Measurements from ENCODE around the gene ERC2. TPM values are rescaled to one million over a fixed set of nuclear protein-coding genes. Genes with fewer than 3 reads are reported as not detected.
A peak's percentile ranks its signal among the peaks of the same experiment; 100 is the strongest.

Gene ERC2
- total RNA-seq, 4 donors from 2014 or later: 0.81 to 2.9 (median 1.6) TPM

- TF ChIP-seq POLR2AphosphoS5 (IDR thresholded peaks at IDR 0.05): no peak
- Histone ChIP-seq H3K36me3 (no peaks in the 10 kb centered on the region), H3K4me3 (no peak overlapping the region), H3K9me3 (no peaks in the 10 kb centered on the region), H3K27ac (no peak overlapping the region), H3K4me1 (peaks cover 0 to 20% (median 8%) of the 10 kb centered on the region in 3 donors), H3K27me3 (peaks cover 40% of the 10 kb centered on the region)
- WGBS, 2 donors (ENCODE audit: low coverage in 1 of 2): 77 to 92% methylated on average over 2 to 3 of the region's 3 CpGs
- no peak for ATAC-seq
Observed at GRCh38 chr3:56471771-56472170, 3.5 kb upstream of the ERC2 start.

DNA sequence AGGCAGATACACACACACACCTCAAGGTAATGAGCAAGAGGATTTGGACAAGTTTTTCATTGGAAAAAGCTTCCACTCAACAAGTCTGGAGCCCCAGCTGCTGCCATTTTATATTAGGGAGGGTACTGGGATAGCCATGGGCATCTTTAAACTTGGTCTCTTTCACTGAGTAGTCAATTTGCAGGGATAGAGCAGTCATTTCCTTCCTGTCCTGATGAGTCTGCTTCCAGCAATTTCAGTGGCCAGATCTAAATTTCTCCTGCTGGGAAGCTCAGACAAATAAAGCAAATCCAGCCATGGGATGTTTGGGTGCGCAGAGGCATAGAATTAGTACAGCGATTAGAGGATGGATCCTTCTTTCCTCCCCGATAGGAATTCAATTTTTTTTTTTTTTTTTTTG lies 874 bp upstream of the ERC2 start:
- H3K4me3 ChIP-seq: no peak overlapping the region

DNA sequence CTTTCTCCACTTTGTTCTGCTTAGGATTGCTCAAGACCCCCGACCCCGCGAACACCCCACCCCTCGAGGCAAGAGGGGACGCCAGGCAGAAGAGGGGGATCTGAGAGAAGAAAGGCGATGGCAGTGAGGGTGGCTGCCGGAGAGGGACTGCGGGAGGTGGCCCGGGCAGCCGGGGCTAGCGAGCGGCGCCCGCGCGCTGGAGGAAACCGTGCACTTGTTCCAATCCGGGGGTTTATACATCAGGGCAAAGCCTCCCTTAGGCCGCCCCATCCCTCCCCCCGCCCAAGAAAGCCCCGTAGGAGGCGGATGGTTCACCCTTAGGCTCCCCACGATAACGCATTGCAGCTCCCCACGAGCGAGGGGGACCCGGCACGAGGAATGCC lies 475 bp downstream of the ERC2 start:
- no peak for ATAC-seq
- Histone ChIP-seq H3K4me1 (peaks cover 0 to 21% (median 8%) of the 10 kb centered on the region in 3 donors), H3K4me3 (peak overlapping the region; percentile 42 to 55), H3K36me3 (no peaks in the 10 kb centered on the region), H3K9me3 (no peaks in the 10 kb centered on the region), H3K27me3 (peaks cover 69% of the 10 kb centered on the region), H3K27ac (no peak overlapping the region)
- WGBS, 2 donors (ENCODE audit: low coverage in 1 of 2): no CpG with 5 or more reads among the region's 28 CpGs
- TF ChIP-seq, protein P1, sequence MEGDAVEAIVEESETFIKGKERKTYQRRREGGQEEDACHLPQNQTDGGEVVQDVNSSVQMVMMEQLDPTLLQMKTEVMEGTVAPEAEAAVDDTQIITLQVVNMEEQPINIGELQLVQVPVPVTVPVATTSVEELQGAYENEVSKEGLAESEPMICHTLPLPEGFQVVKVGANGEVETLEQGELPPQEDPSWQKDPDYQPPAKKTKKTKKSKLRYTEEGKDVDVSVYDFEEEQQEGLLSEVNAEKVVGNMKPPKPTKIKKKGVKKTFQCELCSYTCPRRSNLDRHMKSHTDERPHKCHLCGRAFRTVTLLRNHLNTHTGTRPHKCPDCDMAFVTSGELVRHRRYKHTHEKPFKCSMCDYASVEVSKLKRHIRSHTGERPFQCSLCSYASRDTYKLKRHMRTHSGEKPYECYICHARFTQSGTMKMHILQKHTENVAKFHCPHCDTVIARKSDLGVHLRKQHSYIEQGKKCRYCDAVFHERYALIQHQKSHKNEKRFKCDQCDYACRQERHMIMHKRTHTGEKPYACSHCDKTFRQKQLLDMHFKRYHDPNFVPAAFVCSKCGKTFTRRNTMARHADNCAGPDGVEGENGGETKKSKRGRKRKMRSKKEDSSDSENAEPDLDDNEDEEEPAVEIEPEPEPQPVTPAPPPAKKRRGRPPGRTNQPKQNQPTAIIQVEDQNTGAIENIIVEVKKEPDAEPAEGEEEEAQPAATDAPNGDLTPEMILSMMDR (IDR thresholded peaks at IDR 0.05): no peak
- no peak for TF ChIP-seq POLR2AphosphoS5 (IDR thresholded peaks at IDR 0.05)
- TF ChIP-seq POLR2A (IDR thresholded peaks at IDR 0.05): no peak
- TF ChIP-seq EP300 (IDR thresholded peaks at IDR 0.05): no peak

More for the DNA sequence above, 874 bp upstream of the ERC2 start:
- WGBS, 2 donors (ENCODE audit: low coverage in 1 of 2): 88% methylated on average over 3 of the region's 3 CpGs; no CpG with 5 or more reads in 1 of the 2 donors
- Histone ChIP-seq H3K36me3 (no peaks in the 10 kb centered on the region), H3K4me1 (peaks cover 0 to 21% (median 8%) of the 10 kb centered on the region in 3 donors), H3K27ac (no peak overlapping the region), H3K9me3 (no peaks in the 10 kb centered on the region), H3K27me3 (peaks cover 59% of the 10 kb centered on the region)
- ATAC-seq: no peak
- TF ChIP-seq, protein P1 (IDR thresholded peaks at IDR 0.05): no peak
- TF ChIP-seq POLR2A (IDR thresholded peaks at IDR 0.05) (no peak), POLR2AphosphoS5 (IDR thresholded peaks at IDR 0.05) (no peak), EP300 (IDR thresholded peaks at IDR 0.05) (no peak)

- peak overlapping the region; percentile 11 to 55 for H3K4me3 ChIP-seq
- WGBS, 2 donors (ENCODE audit: low coverage in 1 of 2): 3 to 4% methylated on average over 5 to 14 of the region's 14 CpGs
- H3K4me1 ChIP-seq: peaks cover 0 to 21% (median 8%) of the 10 kb centered on the region in 3 donors
- H3K9me3 ChIP-seq: no peaks in the 10 kb centered on the region
- TF ChIP-seq EP300 (IDR thresholded peaks at IDR 0.05) (no peak), POLR2AphosphoS5 (IDR thresholded peaks at IDR 0.05) (no peak), POLR2A (IDR thresholded peaks at IDR 0.05) (no peak)
- TF ChIP-seq, protein P1 (IDR thresholded peaks at IDR 0.05): no peak
- H3K36me3 ChIP-seq: no peaks in the 10 kb centered on the region
- H3K27me3 ChIP-seq: peaks cover 71% of the 10 kb centered on the region
- no peak for ATAC-seq
- no peak overlapping the region for H3K27ac ChIP-seq
Observed at GRCh38 chr3:56467108-56467507, 1.2 kb downstream of the ERC2 start.

DNA sequence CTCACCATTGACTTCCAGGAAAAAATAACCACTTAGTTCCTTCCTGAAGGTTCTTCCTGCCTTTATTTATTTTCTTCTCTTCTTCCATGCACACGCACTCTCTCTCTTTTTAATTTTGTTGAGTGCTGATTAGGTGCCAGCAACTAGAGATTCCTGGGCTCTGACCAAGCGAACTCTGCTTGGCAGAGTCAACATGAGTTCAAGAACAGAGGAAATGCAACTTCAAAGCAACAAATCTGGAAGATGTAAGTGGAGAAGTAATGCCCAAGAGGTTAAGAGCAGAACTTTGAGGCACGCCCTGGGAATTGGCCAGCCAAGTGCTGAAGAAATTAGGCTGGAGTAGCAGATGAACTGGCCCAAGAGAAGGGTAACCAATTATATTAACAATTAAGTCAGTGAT lies 8.5 kb downstream of the ERC2 start:
- TF ChIP-seq, protein P1 (IDR thresholded peaks at IDR 0.05): no peak
- TF ChIP-seq EP300 (IDR thresholded peaks at IDR 0.05) (no peak), POLR2AphosphoS5 (IDR thresholded peaks at IDR 0.05) (no peak), POLR2A (IDR thresholded peaks at IDR 0.05) (no peak)
- H3K27me3 ChIP-seq: peaks cover 35% of the 10 kb centered on the region
- ATAC-seq: no peak
- no peak overlapping the region for H3K27ac ChIP-seq
- H3K4me3 ChIP-seq: no peak overlapping the region
- H3K4me1 ChIP-seq: no peaks in the 10 kb centered on the region
- H3K9me3 ChIP-seq: no peaks in the 10 kb centered on the region
- WGBS, 2 donors (ENCODE audit: low coverage in 1 of 2): 56 to 62% methylated on average over 2 of the region's 3 CpGs
- no peaks in the 10 kb centered on the region for H3K36me3 ChIP-seq
